ENCODE measurements around the gene SRPK2. TPM values are rescaled to one million over a fixed set of nuclear protein-coding genes. Genes with fewer than 3 reads are reported as not detected.

The SRPK2 gene
- total and polyA plus RNA-seq, 4 donors: 7.8 to 19.7 (median 16.7) TPM

- Histone ChIP-seq H3K27ac (ENCODE audit: low read depth in 1 of 2, low read length in 2 of 2) (no peak overlapping the region), H3K36me3 (ENCODE audit: control insufficient read depth in 4 of 4, insufficient read depth in 3 of 4, low read depth in 1 of 4, low read length in 3 of 4) (no peaks in the 10 kb centered on the region), H3K27me3 (ENCODE audit: control insufficient read depth in 4 of 4, insufficient read depth in 4 of 4, low read length in 3 of 4) (no peaks in the 10 kb centered on the region), H3K4me1 (ENCODE audit: control insufficient read depth in 4 of 4, insufficient read depth in 4 of 4, low read length in 3 of 4) (peaks cover 2 to 6% (median 3%) of the 10 kb centered on the region in 4 donors), H3K9ac (ENCODE audit: low read depth in 1 of 2, low read length in 2 of 2) (no peak overlapping the region), H3K4me3 (ENCODE audit: low read depth in 1 of 3, low read length in 3 of 3) (no peak overlapping the region), H3K9me3 (ENCODE audit: control insufficient read depth in 4 of 4, low read length in 3 of 4) (no peaks in the 10 kb centered on the region)
- no peak for DNase-seq (ENCODE audit: low spot score)
- TF ChIP-seq JUND (IDR thresholded peaks at IDR 0.05): no peak
- TF ChIP-seq ATF3 (IDR thresholded peaks at IDR 0.05): no peak
- TF ChIP-seq EGR1 (IDR thresholded peaks at IDR 0.05; ENCODE audit: low read depth in 2 of 2): no peak
- no peak for TF ChIP-seq REST (IDR thresholded peaks at IDR 0.05)
- TF ChIP-seq CTCF (IDR thresholded peaks at IDR 0.05; ENCODE audit: low read depth, low read length, missing input control): no peak
- no peak for TF ChIP-seq HNF4G (IDR thresholded peaks at IDR 0.05)
- TF ChIP-seq GABPA (IDR thresholded peaks at IDR 0.05 in 1 of 2, conservative IDR thresholded peaks at IDR 0.05 in 1 of 2): no peak
- TF ChIP-seq TAF1 (conservative IDR thresholded peaks at IDR 0.05): no peak
- no peak for TF ChIP-seq HNF4A (conservative IDR thresholded peaks at IDR 0.05)
- no peak for TF ChIP-seq NR2F2 (IDR thresholded peaks at IDR 0.05)
- no peak for TF ChIP-seq RAD21 (IDR thresholded peaks at IDR 0.05)
- TF ChIP-seq YY1 (IDR thresholded peaks at IDR 0.05): no peak
- TF ChIP-seq SP1 (IDR thresholded peaks at IDR 0.05): no peak
- no peak for TF ChIP-seq FOXA1 (IDR thresholded peaks at IDR 0.05)
- no peak for TF ChIP-seq MAX (IDR thresholded peaks at IDR 0.05)
- WGBS: 70% methylated on average over 4 of the region's 4 CpGs
Measured at GRCh38 chr7:105337529-105337928, 51.2 kb downstream of the SRPK2 start.

- WGBS: 19% methylated on average over 1 of the region's 1 CpG
- H3K36me3 ChIP-seq (ENCODE audit: control insufficient read depth in 4 of 4, insufficient read depth in 3 of 4, low read depth in 1 of 4, low read length in 3 of 4): no peaks in the 10 kb centered on the region
- no peaks in the 10 kb centered on the region for H3K9me3 ChIP-seq (ENCODE audit: control insufficient read depth in 4 of 4, low read length in 3 of 4)
- H3K27ac ChIP-seq (ENCODE audit: low read depth in 1 of 2, low read length in 2 of 2): no peak overlapping the region
- no peak overlapping the region for H3K4me3 ChIP-seq (ENCODE audit: low read depth in 1 of 3, low read length in 3 of 3)
- H3K4me1 ChIP-seq (ENCODE audit: control insufficient read depth in 4 of 4, insufficient read depth in 4 of 4, low read length in 3 of 4): peaks cover 2 to 6% (median 3%) of the 10 kb centered on the region in 4 donors
- TF ChIP-seq NR2F2 (IDR thresholded peaks at IDR 0.05) (no peak), JUND (IDR thresholded peaks at IDR 0.05) (no peak), GABPA (IDR thresholded peaks at IDR 0.05 in 1 of 2, conservative IDR thresholded peaks at IDR 0.05 in 1 of 2) (no peak), RAD21 (IDR thresholded peaks at IDR 0.05) (peak; percentile 66 to 67), HNF4A (conservative IDR thresholded peaks at IDR 0.05) (no peak), CTCF (IDR thresholded peaks at IDR 0.05; ENCODE audit: low read depth, low read length, missing input control) (peak; percentile 29), ZBTB33 (IDR thresholded peaks at IDR 0.05) (no peak), SP1 (IDR thresholded peaks at IDR 0.05) (no peak), YY1 (IDR thresholded peaks at IDR 0.05) (no peak), FOXA1 (IDR thresholded peaks at IDR 0.05) (no peak), RXRA (IDR thresholded peaks at IDR 0.05) (no peak), REST (IDR thresholded peaks at IDR 0.05) (no peak)
- H3K27me3 ChIP-seq (ENCODE audit: control insufficient read depth in 4 of 4, insufficient read depth in 4 of 4, low read length in 3 of 4): no peaks in the 10 kb centered on the region
- DNase-seq (ENCODE audit: low spot score): no peak
- H3K9ac ChIP-seq (ENCODE audit: low read depth in 1 of 2, low read length in 2 of 2): no peak overlapping the region
Measured at GRCh38 chr7:105336009-105336408, 52.7 kb downstream of the SRPK2 start.
